NOMO-1 (cell line): Measurements from ENCODE around the gene SOX4.
A peak's percentile ranks its signal among the peaks of the same experiment; 100 is the strongest.
"Not testable (repeated sequence)": the region's sequence is repeated elsewhere in the genome, so short reads cannot be mapped to it uniquely, and the experiment has no call there.

ENCODE experiments used
- DNase-seq, 2 experiments: peaks; one replicate each; lab custom pipeline; 2025; ENCODE audit not compliant: unreplicated experiment in 2 of 2; lab: John Stamatoyannopoulos, UW

Gene SOX4

GRCh38 chr6:21593412-21593926, at the start of gene SOX4:
Gene SOX4, plus strand, starts transcription at chr6:21593751. Its CDS starts 784 bp downstream, at chr6:21594535.
- DNase-seq = peak; percentile 96

GRCh38 chr6:21552286-21552685, 41.3 kb upstream of the SOX4 start:
- not testable (repeated sequence) for DNase-seq

GRCh38 chr6:21554286-21554685, 39.3 kb upstream of the SOX4 start:
- no peak for DNase-seq

GRCh38 chr6:21555197-21555596, 38.4 kb upstream of the SOX4 start:
- no peak for DNase-seq

GRCh38 chr6:21556511-21556910, 37.0 kb upstream of the SOX4 start:
- no peak for DNase-seq

- DNase-seq = no peak
Observed at GRCh38 chr6:21556968-21557721, 36.4 kb upstream of the SOX4 start.

GRCh38 chr6:21559238-21559637, 34.3 kb upstream of the SOX4 start:
- no peak for DNase-seq

GRCh38 chr6:21560249-21560648, 33.3 kb upstream of the SOX4 start:
- DNase-seq = no peak

GRCh38 chr6:21565431-21565830, 28.1 kb upstream of the SOX4 start:
- DNase-seq = no peak

GRCh38 chr6:21578523-21578922, 15.0 kb upstream of the SOX4 start:
- DNase-seq = no peak

- DNase-seq = no peak
Observed at GRCh38 chr6:21582651-21583050, 10.9 kb upstream of the SOX4 start.

- DNase-seq = no peak
Observed at GRCh38 chr6:21586300-21586699, 7.3 kb upstream of the SOX4 start.

GRCh38 chr6:21586740-21587178, 6.8 kb upstream of the SOX4 start:
- DNase-seq = no peak

GRCh38 chr6:21587179-21587960, 6.2 kb upstream of the SOX4 start:
- DNase-seq = peak; percentile 66 to 74

GRCh38 chr6:21587961-21588480, 5.5 kb upstream of the SOX4 start:
- DNase-seq = peak; percentile 54 to 57

- peak; percentile 73 to 76 for DNase-seq
Observed at GRCh38 chr6:21588481-21589351, 4.8 kb upstream of the SOX4 start.

GRCh38 chr6:21589352-21590345, 3.9 kb upstream of the SOX4 start:
- DNase-seq = peak; percentile 69 to 80

GRCh38 chr6:21590346-21590745, 3.2 kb upstream of the SOX4 start:
- DNase-seq = no peak

GRCh38 chr6:21591446-21591845, 2.1 kb upstream of the SOX4 start:
- no peak for DNase-seq
